IPS-11a (cell line): ENCODE measurements around the gene STARD13.

ENCODE experiments used
- H3K4me3 ChIP-seq: one replicate; pipeline ENCODE4 v1.5.1; 2013; ENCODE audit warnings: low read depth, low read length, control low read depth

The STARD13 gene

DNA sequence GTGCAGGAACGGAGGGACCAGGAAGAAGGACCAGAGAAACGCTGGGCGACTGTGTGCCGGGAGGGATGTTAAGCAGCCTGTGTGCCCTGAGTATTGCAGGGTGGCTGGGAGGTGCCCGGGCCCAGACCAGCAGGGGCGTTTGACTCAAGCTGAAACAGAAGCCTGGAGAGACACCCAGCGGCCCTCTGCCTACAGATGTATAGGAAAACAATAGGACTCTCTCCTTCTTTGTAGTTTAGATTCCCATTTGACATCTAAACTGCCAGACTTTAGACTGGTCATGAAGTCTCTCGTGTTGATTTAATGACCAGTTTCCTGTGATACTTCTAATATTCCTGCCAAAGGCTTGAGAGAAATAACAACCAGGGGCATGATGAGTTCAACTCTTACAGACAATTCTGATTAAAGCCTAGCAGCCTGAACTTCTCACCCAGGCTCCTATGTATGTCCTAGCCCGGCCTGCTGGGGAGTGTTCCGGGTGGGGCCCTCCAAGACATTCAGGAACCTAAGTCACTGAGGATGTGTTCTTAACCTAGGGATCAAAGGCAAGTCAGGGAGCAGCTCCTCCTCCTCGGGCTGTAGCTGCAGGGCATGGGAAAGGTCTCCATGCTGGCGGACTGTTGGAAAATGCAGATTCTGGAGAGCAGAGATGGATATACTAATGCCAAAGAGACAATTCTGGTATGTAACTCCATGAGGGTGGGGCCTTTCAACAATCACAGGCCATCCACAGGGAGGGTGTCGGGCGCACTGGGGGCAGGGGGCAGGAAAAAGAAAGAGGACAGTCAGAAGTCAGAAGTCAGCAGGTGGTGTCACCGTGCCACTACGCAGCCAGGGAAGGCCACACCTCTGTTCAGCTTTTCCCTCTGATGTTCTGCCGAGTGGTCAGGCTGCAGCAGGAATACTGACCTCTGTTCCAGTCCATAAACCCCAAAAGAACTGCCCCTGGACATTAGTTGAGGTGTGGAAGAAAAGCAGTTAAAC lies 131.8 kb downstream of the STARD13 start:
- H3K4me3 ChIP-seq = no peak overlapping the region

DNA sequence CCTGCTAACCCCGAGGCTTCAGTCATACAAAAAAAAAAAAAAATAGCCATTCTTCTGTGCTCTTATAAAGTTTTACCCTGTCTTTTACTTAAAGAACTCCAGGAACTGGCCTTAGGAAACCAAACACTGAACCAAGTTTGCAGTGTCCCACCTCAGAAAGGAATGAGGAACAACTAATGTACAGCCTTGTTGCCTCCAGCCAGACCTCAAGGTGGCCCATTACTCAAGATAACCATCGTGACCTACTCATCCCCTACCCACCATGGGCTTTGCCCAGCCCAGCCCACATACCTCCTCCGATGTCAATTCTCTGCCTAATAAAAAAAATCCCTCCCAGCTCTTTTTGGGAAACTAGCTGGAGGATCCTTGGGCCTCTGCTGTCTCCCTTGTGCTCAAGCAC lies 133.2 kb downstream of the STARD13 start:
- H3K4me3 ChIP-seq = no peak overlapping the region

DNA sequence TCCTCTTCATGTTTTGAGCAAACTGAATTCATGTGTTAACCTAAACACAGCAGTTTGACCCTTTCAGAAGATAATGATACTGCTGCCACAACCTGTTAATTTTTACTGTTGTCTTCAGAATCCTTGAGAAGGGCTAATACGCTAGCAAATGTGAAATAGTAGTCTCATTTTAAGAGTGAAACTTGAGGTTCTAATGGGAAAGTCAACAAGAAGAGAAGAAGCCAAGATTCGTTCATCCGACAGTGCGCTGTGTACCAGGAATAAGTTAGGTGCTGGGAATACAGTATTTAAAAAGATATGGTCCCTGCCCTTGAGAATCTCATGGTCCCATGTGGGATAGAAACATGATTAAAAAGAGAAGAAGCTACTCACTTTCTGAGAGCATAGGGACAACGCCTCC lies 134.9 kb downstream of the STARD13 start:
- no peak overlapping the region for H3K4me3 ChIP-seq

DNA sequence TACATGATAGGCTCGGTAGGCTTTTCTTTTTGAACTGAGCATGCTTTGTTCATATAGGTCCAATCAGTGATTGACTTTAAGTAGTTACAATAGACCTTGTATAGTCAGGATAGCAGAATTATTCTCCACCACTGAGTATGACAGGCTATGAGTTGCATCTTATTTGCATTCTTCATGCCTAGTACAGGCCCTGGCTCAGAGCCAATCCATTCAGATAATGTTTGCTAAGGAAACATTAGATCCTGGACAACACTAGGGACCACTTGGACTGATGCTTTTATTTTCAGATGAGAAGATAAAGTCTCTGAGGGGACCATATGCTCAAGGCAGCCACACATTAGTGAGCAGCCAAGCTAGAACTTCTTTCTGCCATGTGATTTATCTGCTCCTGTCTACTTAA lies 135.4 kb downstream of the STARD13 start:
- no peak overlapping the region for H3K4me3 ChIP-seq

DNA sequence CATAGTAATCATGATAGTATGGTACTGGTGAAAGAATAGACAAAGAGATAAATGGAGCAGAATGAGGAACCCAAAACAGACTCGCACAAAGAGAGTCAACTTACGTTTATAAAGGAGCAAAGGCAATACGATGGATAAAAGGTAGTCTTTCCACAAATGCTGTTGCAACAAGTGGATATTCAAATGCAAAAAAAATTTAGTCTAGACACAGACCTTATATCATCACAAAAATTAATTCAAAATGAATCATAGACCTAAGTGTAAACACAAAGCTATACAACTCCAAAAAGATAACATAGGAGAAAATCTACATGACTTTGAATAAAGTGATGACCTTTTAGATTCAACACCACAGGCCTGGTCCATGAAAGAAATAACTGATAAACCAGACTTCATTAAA lies 137.7 kb downstream of the STARD13 start:
- H3K4me3 ChIP-seq = no peak overlapping the region

DNA sequence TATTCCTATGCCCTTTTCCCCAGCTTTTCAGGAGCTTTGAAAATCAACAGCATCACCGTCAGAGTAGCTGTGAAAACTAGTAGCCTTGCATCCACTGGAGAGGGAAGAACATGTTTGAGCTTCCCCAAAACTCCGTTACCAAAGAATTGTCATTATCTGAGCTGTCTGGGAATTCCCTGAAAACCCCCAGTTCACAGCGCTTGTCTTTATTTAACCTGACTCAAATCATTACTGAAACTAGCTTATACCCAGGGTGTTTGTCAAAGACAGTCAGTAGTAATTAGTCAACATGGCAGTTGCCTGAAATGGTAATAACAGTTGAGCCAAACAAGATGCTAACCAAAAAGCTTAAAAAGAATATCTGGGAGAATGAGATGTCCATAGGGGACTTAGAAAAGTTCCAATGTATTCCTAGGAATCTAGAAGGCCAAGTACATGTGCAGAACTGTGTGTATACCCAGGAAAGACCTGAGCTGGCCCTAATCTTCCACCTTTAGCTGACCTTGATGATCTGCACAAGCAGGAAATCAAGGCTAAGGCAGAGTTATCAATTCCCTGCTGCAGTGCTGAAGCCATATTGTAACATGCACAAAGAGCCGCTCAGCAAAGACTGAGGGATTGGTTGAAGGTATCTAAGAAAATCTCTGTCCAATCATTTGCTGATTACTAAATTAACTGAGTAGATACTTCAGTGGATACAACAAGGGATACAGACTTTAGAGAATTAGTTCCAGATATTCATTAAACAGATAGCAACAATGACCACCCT lies 138.5 kb downstream of the STARD13 start:
- H3K4me3 ChIP-seq = no peak overlapping the region

DNA sequence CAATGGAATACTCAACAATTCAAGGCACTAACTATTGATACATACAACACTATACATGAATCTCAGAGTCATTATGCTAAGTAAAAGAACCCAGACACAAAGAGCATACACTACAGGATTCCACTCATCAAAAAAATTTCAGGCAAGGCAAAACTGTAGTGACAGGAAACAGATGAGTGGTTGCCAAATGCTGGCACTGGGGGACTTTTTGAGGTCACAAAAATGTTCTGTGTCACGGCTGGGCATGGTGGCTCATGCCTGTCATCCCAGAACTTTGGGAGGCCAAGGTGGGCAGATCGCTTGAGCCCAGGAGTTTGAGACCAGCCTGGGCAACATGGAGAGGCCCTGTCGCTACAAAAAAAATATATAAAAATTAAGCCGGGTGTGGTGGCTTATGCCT lies 139.9 kb downstream of the STARD13 start:
- no peak overlapping the region for H3K4me3 ChIP-seq

DNA sequence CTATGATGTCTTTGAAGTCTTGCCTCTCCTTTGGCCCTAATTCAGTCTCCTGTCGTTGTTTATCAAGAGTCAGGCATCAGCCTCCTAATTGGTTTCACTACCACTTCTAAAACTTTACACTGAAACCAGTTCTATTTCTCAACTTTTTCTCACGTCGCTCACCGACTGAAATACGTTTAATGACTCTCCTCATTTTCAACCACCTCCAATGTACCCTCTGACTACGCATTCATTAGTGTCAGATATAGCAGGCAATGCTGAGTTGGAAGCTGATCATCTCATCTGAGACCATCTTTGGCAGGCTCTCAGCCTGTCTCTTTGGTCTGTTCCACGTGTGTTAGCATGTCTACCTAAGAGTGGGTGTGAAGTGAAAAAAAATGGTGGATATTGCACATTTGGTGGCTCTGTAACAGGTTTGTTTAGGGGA lies 141.2 kb downstream of the STARD13 start:
- H3K4me3 ChIP-seq = no peak overlapping the region

DNA sequence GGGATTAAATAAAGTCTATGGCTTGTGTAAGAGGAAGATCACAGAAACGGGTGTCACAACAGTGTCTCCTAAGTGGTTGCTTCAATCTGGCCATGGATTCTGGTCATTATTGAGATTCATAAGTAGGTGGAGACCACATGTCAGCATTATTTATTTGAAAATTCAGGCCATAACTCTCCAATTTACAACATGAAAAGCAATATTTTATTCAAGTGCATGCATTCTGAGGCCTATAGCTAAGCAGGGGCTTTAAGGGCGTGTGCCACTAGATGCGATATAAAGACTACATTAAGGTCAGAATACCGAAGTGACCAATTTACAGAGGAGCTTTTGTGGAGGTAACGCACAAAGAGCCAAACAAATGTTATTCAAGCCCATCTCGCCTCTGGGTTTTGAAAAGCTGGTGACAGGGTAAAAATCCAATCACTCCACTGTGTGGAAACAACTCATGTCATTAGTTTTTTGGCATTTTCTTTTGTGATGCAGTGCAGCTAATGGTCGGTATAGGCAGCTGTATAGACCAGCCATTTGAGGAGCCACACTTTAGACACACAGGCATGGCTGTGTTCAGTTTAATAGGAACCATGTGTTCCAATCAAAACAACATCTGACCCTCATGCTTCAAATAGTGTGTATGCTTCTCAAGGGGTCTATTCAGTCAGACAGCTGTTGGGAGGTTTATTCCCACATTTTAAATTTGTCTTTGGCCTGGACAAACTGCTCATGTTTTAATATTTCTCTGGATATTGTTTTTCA lies 145.6 kb downstream of the STARD13 start:
- H3K4me3 ChIP-seq = no peak overlapping the region

DNA sequence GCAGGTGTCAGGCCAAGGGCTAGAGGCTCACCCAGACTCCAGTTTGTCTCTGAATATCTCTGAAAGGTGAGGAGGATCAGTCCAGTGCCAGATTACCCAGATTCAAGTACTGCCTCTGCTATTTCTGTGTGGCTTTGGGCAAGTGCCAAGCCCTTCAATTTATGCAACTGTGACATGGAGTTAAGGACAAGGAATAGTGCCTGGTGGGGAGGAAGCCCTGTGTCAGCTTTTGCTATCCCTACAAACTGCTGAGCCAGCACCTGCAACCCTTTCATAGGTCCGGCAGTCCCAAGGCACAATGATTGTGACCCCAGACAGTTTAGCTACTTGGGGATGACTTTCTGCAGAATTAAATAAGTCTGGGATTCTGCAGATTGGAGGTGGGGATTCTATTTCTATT lies 146.4 kb downstream of the STARD13 start:
- H3K4me3 ChIP-seq = no peak overlapping the region

DNA sequence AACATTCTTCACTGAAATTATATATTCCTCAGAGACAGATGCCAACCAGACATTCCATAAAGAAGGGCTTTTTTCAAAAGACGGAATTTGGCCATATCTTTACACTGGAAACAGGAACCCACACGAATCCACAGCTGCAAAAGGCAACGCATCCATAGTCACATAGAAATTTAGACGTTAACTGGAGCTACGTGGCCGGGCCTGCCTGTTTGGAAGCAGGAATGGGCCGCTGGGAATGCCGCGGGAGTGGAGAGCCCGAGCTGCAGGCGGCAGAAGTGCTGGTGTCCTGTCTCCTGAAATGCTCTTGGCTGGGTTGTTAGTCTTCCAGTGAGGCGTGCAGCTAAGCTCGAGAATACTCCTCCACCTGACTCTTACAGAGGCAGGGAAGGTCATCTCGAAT lies 147.1 kb downstream of the STARD13 start:
- H3K4me3 ChIP-seq = no peak overlapping the region

DNA sequence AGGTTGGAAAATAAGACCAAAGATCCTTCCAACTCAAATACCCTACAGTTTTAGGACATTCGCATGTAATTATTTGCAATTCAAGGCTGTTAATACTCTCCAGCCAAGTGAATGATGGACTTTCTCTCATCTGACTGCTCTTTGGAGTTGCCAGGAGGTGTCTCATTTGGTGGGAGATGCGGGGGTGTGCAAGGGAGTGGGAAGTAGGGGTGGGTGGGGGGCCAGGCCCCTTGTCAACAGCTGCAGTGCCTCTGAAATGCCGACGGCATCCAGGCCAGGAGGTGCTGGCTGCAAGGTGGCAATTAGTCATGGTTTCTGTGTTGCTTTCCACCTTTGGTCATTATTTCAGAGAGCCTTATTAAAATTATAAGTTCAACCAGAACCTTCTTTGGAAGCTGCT lies 147.8 kb downstream of the STARD13 start:
- H3K4me3 ChIP-seq = no peak overlapping the region

DNA sequence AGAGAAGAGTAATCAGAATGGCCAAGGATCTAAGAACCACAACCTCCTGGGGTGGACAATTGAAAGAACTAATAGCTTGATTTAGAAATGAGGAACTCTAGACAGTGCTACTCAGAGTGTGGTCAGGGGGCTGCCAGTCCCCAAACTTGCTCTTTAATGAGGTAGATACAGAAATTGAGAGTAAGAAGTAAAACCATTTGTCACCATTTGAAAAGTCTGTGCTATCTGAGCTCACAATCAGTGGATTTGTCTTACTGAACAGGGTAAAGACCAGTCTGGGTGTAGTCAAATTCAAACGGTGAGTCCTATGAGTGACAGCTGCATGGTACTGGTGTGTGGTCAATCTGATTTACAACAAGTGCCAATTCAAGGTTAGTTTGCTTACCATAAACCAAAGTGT lies 150.5 kb downstream of the STARD13 start:
- H3K4me3 ChIP-seq = no peak overlapping the region

DNA sequence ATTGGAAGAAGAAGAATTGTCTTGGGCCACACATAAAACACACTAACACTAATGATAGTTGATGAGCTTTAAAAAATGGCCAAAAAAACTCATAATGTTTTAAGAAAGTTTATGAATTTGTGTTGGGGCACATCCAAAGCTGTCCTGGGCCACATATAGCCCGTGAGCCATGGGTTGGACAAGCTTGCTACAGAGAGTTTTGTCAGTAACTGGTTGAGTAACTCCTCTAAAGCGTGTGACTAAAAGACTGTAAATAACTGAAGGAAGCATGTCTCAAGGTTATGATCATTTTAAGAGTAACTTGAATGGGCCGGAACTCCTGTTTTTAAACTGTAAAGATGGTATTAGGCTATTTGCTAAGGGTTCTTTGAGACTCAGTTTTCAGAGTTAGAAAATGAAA lies 151.3 kb downstream of the STARD13 start:
- H3K4me3 ChIP-seq = no peak overlapping the region

DNA sequence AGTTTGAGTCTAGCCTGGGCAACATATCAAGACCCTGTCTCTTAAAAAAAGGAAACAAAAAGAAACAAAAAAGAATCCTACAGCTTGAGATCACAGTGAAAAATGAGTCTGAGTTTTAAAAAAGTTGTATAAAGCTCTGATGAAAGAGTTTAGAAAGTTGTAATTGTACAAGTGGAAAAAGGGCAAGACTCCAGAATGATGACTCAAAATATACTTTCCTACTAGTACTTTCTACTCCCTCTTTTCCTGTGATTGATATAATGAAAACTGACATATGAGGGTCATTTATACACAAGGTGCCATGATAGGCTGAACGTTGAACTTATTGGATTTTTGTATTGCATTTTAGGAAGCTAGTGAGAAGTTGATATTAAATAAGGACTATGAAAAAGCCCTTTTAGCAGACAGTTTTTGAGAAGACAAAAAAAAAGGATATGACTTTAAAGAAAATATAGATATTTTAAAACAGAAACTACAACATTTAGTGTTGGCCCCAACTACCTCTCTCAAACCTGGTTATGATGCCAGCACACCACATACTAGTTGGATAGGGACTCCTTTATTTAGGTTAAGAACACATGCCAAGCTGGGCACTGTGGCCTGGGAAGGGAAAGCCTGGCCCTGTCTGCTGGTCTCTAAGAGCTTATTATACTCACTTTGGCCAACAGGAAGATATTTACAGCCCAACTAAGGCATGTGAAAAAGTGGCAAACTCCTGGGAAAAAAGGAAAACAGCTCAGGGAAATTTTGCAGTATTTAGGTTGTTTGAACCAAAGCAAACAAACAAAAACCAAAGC lies 152.7 kb downstream of the STARD13 start:
- H3K4me3 ChIP-seq = no peak overlapping the region

DNA sequence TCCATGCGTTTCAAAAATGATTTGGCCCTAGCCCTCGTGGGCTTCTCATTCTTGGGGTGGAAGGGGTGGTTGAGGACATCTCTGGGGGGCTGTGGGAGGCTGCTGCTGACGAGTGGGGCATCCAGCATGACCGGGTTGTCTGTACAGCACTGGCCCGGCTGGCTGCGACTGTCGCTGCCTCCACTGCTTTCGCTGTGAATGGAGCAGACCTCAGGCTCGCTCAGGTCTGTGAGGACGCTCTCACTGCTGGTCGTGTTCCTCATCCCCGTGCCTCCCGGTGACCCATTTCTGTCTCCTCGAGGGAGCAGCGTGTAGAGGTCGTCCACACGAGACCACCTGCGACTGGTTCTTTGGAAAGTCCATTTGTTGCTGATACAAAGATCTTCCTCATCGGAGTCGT lies 155.7 kb downstream of the STARD13 start:
- H3K4me3 ChIP-seq = no peak overlapping the region

DNA sequence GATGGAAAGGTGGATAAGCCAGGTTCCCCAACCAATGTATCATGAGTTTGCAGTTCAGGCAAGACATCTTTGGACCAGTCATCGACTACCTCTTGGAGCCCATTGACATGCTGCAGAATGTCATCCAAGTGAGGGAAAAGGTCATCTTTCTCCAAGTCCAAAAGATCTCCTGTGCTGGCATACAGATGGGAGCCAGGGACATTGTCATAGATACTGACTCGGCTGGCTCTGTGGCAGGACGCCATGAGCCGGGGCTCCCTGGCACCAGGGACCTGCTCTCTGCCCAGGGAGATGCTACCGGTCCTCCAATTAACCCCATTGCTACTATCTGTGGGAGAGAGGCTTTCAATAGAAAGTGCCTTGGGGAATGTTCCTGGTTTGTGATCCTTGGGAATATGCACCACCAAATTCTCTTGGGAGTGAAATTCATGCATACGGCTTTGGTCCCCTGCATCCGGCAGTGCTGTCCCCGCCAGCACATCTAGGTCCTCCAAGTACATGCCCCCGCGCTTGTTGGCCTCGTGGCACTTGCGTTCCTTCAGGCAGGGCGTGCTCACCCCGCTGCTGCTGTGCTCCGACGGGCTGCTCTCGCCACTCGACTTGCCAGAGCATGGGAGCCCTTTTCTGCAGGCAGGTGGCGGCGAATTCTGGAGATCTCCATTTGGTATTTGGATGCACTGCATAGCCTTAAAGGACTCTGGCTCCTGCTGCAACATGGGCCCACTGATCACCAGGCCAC lies 156.3 kb downstream of the STARD13 start:
- H3K4me3 ChIP-seq = no peak overlapping the region

DNA sequence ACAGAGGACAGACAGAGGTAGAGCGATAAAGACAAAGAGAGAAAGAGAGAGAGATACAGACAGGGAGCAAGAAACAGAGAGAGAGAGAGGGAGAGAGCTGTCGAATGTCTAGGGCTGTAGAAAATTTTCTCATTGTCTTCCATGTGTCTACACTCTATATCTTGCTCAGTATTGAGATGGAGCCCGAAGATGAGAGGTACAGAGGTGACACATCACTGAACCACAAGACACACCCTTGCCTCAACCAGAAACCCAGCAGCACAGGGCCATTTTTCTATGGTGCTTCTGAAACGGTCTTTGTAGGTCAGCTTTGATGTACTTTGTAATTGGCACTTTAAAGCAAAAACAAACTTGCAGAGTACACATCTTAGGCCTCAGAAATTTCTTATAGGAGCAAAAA lies 157.4 kb downstream of the STARD13 start:
- H3K4me3 ChIP-seq = no peak overlapping the region

DNA sequence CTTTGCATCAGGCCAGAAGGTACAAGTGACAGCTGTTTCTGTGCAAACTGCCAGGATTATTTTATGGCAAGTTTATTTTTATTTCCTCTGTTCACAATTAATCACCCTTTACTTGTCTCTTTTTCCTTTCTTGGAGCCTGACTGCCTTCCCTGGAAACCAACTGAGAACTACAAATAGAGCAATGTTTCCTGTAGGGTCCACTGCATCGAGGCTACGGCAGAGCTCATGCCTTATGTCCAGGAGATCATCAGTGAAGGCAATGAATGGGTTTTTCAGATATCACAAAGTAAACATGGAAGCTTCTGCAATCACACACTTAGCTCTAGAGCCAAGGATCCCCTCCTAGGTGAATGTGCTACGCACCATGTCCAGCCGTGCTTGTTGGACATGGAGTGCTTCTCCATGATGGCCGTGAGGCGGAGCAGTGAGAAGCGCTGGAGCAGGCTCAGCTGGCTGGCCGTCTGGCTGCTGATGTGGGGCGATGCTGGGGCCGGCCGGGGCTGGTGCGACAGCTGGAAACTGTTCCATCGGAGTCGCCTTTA lies 158.5 kb downstream of the STARD13 start:
- no peak overlapping the region for H3K4me3 ChIP-seq
